ENCODE results near the gene TMEM107.

The TMEM107 gene

GRCh38 chr17:8161289-8162232 is 14.6 kb downstream of the TMEM107 start:
- no peak for DNase-seq

GRCh38 chr17:8160741-8161221 is 15.4 kb downstream of the TMEM107 start:
- DNase-seq: no peak

GRCh38 chr17:8160224-8160577 is 16.0 kb downstream of the TMEM107 start:
- no peak for DNase-seq

GRCh38 chr17:8159459-8160223 is 16.5 kb downstream of the TMEM107 start:
- no peak for DNase-seq

- no peak for DNase-seq
Observed at GRCh38 chr17:8159032-8159400, 17.2 kb downstream of the TMEM107 start.

- DNase-seq: peak in 1 of 2 experiments; percentile 62
Observed at GRCh38 chr17:8158267-8159031, 17.7 kb downstream of the TMEM107 start.

- DNase-seq: peak; percentile 91 to 97
Observed at GRCh38 chr17:8156246-8156992, 19.8 kb downstream of the TMEM107 start.

GRCh38 chr17:8155996-8156245 is 20.3 kb downstream of the TMEM107 start:
- DNase-seq: no peak

- no peak for DNase-seq
Observed at GRCh38 chr17:8155231-8155995, 20.8 kb downstream of the TMEM107 start.

GRCh38 chr17:8154608-8155155 is 21.5 kb downstream of the TMEM107 start:
- no peak for DNase-seq

GRCh38 chr17:8153957-8154607 is 22.1 kb downstream of the TMEM107 start:
- DNase-seq: peak; percentile 66 to 82

GRCh38 chr17:8153525-8153956 is 22.6 kb downstream of the TMEM107 start:
- peak in 1 of 2 experiments; percentile 2 for DNase-seq

- DNase-seq: no peak
Observed at GRCh38 chr17:8153031-8153451, 23.1 kb downstream of the TMEM107 start.

- peak in 1 of 2 experiments; percentile 80 for DNase-seq
Observed at GRCh38 chr17:8152112-8152775, 23.9 kb downstream of the TMEM107 start, which contains the start of gene PER1. Gene PER1, minus strand, starts transcription at chr17:8152404. Its CDS starts 1,698 bp downstream, at chr17:8150706.

GRCh38 chr17:8151641-8152111 is 24.5 kb downstream of the TMEM107 start:
- DNase-seq: no peak

- DNase-seq: peak in 1 of 2 experiments; percentile 46
Observed at GRCh38 chr17:8151120-8151640, 25.0 kb downstream of the TMEM107 start.

GRCh38 chr17:8150194-8151119 is 25.7 kb downstream of the TMEM107 start:
- no peak for DNase-seq

- DNase-seq: no peak
Observed at GRCh38 chr17:8149419-8150193, 26.6 kb downstream of the TMEM107 start.
